SK-N-SH treated with all-trans-retinoic acid at 6 μM for 48 hours (cell line): ENCODE measurements around the gene SLC25A30.

ENCODE experiments used
- ATAC-seq: fragments of 200-7000 bp; cut with Tn5 transposase; 3 replicates; pipeline ENCODE4 v1.9.1; 2020; ENCODE audit warnings: mild to moderate bottlenecking, moderate library complexity
- ARNTL ChIP-seq: fragments of 450-650 bp; formaldehyde crosslinking; IDR thresholded peaks from 2 replicates; pipeline ENCODE4 v1.5.0; 2020; ENCODE audit warnings: low read depth, mild to moderate bottlenecking, moderate library complexity, borderline replicate concordance
- CREB5 ChIP-seq: fragments of 250-450 bp; sonication (Bioruptor Pico); IDR thresholded peaks from 2 replicates; pipeline ENCODE4 v1.5.1; 2020; ENCODE audit warnings: low read depth, mild to moderate bottlenecking, moderate library complexity
- CSDC2 ChIP-seq: fragments of 250-450 bp; sonication (Bioruptor Pico); IDR thresholded peaks from 2 replicates; pipeline ENCODE4 v1.5.0; 2020; ENCODE audit warnings: mild to moderate bottlenecking, moderate library complexity
- ISL1 ChIP-seq: fragments of 250-450 bp; sonication (Bioruptor Pico); IDR thresholded peaks from 2 replicates; pipeline ENCODE4 v2.1.2; 2022; ENCODE audit warnings: mild to moderate bottlenecking, moderate library complexity
- OSR1 ChIP-seq: fragments of 250-450 bp; sonication (Bioruptor Pico); IDR thresholded peaks from 2 replicates; pipeline ENCODE4 v1.8.0; 2022; ENCODE audit warnings: moderate library complexity, mild to moderate bottlenecking, inconsistent platforms
- PATZ1 ChIP-seq: fragments of 250-450 bp; sonication (Bioruptor Pico); IDR thresholded peaks from 2 replicates; pipeline ENCODE4 v1.8.0; 2020; ENCODE audit warnings: mild to moderate bottlenecking, moderate library complexity, borderline replicate concordance
- POU6F1 ChIP-seq: fragments of 250-450 bp; sonication (Bioruptor Pico); IDR thresholded peaks from 2 replicates; pipeline ENCODE4 v1.8.0; 2021; ENCODE audit warnings: low read depth, mild to moderate bottlenecking, moderate library complexity, borderline replicate concordance
- PPARA ChIP-seq: fragments of 250-450 bp; sonication (Bioruptor Pico); IDR thresholded peaks from 2 replicates; pipeline ENCODE4 v1.5.0; 2020; ENCODE audit warnings: mild to moderate bottlenecking, borderline replicate concordance
- RARB ChIP-seq: fragments of 250-450 bp; sonication (Bioruptor Pico); IDR thresholded peaks from 2 replicates; pipeline ENCODE4 v1.8.0; 2021; ENCODE audit warnings: mild to moderate bottlenecking, moderate library complexity
- SNAI2 ChIP-seq: fragments of 250-450 bp; sonication (Bioruptor Pico); IDR thresholded peaks from 2 replicates; pipeline ENCODE4 v1.5.0; 2020; ENCODE audit warnings: mild to moderate bottlenecking, moderate library complexity
- TCF4 ChIP-seq: fragments of 250-450 bp; sonication (Bioruptor Pico); IDR thresholded peaks from 2 replicates; pipeline ENCODE4 v1.8.0; 2021; ENCODE audit warnings: mild to moderate bottlenecking, moderate library complexity, borderline replicate concordance
- TOX ChIP-seq: fragments of 250-450 bp; sonication (Bioruptor Pico); IDR thresholded peaks from 2 replicates; pipeline ENCODE4 v1.8.0; 2021; ENCODE audit warnings: mild to moderate bottlenecking, moderate library complexity, borderline replicate concordance
- TSHZ2 ChIP-seq: fragments of 250-450 bp; sonication (Bioruptor Pico); IDR thresholded peaks from 2 replicates; pipeline ENCODE4 v1.5.0; 2020; ENCODE audit warnings: mild to moderate bottlenecking, moderate library complexity
- ZC3H10 ChIP-seq: fragments of 250-450 bp; sonication (Bioruptor Pico); IDR thresholded peaks from 2 replicates; pipeline ENCODE4 v1.5.1; 2021; ENCODE audit warnings: mild to moderate bottlenecking, moderate library complexity
- ZFP3 ChIP-seq: fragments of 250-450 bp; sonication (Bioruptor Pico); IDR thresholded peaks from 2 replicates; pipeline ENCODE4 v1.5.0; 2020; ENCODE audit warnings: mild to moderate bottlenecking, moderate library complexity
- ZFP30 ChIP-seq: fragments of 450-650 bp; formaldehyde crosslinking; IDR thresholded peaks from 2 replicates; pipeline ENCODE4 v1.5.0; 2022; ENCODE audit warnings: mild to moderate bottlenecking, moderate library complexity
- ZNF565 ChIP-seq: fragments of 450-650 bp; formaldehyde crosslinking; conservative IDR thresholded peaks from 2 replicates; pipeline ENCODE4 v1.5.0; 2020; ENCODE audit warnings: low read depth, mild to moderate bottlenecking, moderate library complexity
- ZNF70 ChIP-seq: fragments of 450-650 bp; formaldehyde crosslinking; IDR thresholded peaks from 2 replicates; pipeline ENCODE4 v1.5.0; 2020; ENCODE audit warnings: mild to moderate bottlenecking, moderate library complexity
- TF ChIP-seq, protein P1 (sequence below): fragments of 250-450 bp; sonication (Bioruptor Pico); IDR thresholded peaks from 2 replicates; pipeline ENCODE4 v1.5.1; 2021; ENCODE audit warnings: mild to moderate bottlenecking, moderate library complexity

SLC25A30 gene

GRCh38 chr13:45451282-45451681 is 33.1 kb upstream of the SLC25A30 start (continued):
- TF ChIP-seq TSHZ2 (CRISPR knock-in tag) (no peak), ARNTL (CRISPR knock-in tag) (no peak), RARB (CRISPR knock-in tag) (no peak), TOX (no peak)

GRCh38 chr13:45448965-45449559 is 30.9 kb upstream of the SLC25A30 start:
- TF ChIP-seq, protein P1, sequence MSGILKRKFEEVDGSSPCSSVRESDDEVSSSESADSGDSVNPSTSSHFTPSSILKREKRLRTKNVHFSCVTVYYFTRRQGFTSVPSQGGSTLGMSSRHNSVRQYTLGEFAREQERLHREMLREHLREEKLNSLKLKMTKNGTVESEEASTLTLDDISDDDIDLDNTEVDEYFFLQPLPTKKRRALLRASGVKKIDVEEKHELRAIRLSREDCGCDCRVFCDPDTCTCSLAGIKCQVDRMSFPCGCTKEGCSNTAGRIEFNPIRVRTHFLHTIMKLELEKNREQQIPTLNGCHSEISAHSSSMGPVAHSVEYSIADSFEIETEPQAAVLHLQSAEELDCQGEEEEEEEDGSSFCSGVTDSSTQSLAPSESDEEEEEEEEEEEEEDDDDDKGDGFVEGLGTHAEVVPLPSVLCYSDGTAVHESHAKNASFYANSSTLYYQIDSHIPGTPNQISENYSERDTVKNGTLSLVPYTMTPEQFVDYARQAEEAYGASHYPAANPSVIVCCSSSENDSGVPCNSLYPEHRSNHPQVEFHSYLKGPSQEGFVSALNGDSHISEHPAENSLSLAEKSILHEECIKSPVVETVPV, result no peak
- TF ChIP-seq CSDC2, result no peak
- TF ChIP-seq TSHZ2 (CRISPR knock-in tag), result no peak
- TF ChIP-seq RARB (CRISPR knock-in tag), result no peak
- TF ChIP-seq OSR1, result no peak
- TF ChIP-seq ISL1 (CRISPR knock-in tag), result no peak
- no peak for TF ChIP-seq ZNF565 (CRISPR knock-in tag)
- TF ChIP-seq TOX, result no peak
- no peak for TF ChIP-seq TCF4 (CRISPR knock-in tag)
- no peak for TF ChIP-seq PPARA
- TF ChIP-seq ZFP3 (CRISPR knock-in tag), result no peak
- TF ChIP-seq SNAI2 (CRISPR knock-in tag), result no peak
- no peak for TF ChIP-seq ZC3H10 (CRISPR knock-in tag)
- ATAC-seq, result no peak

DNA sequence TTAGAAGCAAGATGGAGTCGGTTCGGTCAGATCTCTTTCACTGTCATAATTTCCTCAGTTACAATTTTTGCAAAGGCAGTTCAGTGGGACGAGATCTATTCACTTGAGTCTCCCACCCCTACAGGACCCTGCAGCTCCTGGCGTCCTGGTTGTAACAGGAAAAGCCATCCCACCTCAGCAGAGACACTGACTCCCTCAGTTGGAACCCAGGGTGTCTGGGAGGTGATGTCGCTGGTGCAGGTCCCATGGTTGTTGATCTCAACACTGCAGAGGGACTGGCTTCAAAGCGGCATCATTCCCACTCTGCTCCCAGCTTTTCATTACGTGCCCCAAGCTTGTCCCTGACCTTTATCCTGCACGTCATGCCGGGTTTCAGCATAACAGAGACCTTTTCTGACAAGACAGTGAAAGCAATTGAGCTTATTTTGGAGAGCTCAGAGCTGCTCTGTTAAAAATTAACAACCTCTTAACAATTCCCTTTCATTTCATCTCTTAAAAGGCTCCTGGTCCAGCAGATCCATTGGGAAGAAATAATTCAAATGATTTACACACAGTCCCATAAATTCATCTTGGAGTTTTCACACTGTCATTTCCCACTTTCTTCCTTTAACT is 29.0 kb upstream of the SLC25A30 start:
- no peak for ATAC-seq
- TF ChIP-seq TSHZ2 (CRISPR knock-in tag) (no peak), ZNF70 (CRISPR knock-in tag) (no peak), ZFP30 (CRISPR knock-in tag) (no peak), POU6F1 (CRISPR knock-in tag) (no peak), ARNTL (CRISPR knock-in tag) (no peak), TCF4 (CRISPR knock-in tag) (no peak), CREB5 (CRISPR knock-in tag) (no peak), CSDC2 (no peak), RARB (CRISPR knock-in tag) (no peak), ISL1 (CRISPR knock-in tag) (no peak), PATZ1 (no peak), ZC3H10 (CRISPR knock-in tag) (no peak)
- TF ChIP-seq, protein P1, result no peak
